Breast epithelium (tissue), 3 donors: ENCODE data around the gene RETSAT.

Source experiments
- CTCF ChIP-seq, 3 donors: fragments of 450-650 bp; IDR thresholded peaks; one replicate each; pipeline ENCODE4 v1.5.1; 2016 to 2017; ENCODE audit warnings: antibody characterized with exemption in 3 of 3, mild to moderate bottlenecking in 3 of 3, moderate library complexity in 3 of 3
- POLR2A ChIP-seq: fragments of 450-650 bp; IDR thresholded peaks from one replicate; pipeline ENCODE4 v1.6.1; 2016; ENCODE audit warnings: antibody characterized with exemption, mild to moderate bottlenecking, moderate library complexity
- POLR2AphosphoS5 ChIP-seq, 3 donors: sonication (generic); formaldehyde crosslinking; IDR thresholded peaks; one replicate each; pipeline ENCODE4 v1.6.1; 2017; ENCODE audit warnings: antibody characterized with exemption in 3 of 3

DNA sequence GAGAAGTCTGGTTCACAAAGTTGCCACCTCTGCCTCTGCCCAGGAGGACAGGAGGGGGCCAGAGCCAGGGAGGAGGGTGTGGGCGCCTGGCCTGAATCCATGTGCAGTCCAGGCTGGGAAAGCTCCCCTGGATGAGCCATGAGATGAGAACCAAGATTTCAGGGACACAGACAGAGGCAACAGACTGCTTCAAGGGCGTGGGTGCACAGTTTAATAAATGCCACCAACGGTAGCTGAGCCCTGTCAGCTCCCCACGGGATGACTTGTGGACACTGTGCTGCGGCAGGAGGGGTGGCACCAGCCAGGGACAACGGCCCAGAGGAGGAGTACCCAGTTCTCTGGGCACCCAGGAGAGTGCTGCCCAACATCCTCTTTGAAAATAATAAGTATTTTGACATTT is 40.6 kb upstream of the RETSAT start:
- no peak for TF ChIP-seq CTCF (IDR thresholded peaks at IDR 0.05)
- TF ChIP-seq POLR2A: no peak
- TF ChIP-seq POLR2AphosphoS5 (IDR thresholded peaks at IDR 0.05): no peak
